GM12872 (cell line): ENCODE measurements around the gene CRELD1.

Source experiments
- CTCF ChIP-seq: IDR thresholded peaks from 3 replicates; pipeline ENCODE4 v1.5.1; 2011; ENCODE audit warnings: low read depth, mild to moderate bottlenecking, low read length, moderate library complexity; ENCODE audit not compliant: insufficient read depth

CRELD1 gene

GRCh38 chr3:9933561-9934234, at the start of gene CRELD1:
CRELD1 (plus strand) TSS chr3:9933834; CDS start chr3:9934439, 605 bp downstream.
- TF ChIP-seq CTCF = no peak

- TF ChIP-seq CTCF = no peak
Observed at GRCh38 chr3:9884555-9885165, 49.0 kb upstream of the CRELD1 start.

GRCh38 chr3:9886328-9886727, 47.3 kb upstream of the CRELD1 start:
- TF ChIP-seq CTCF = no peak

- TF ChIP-seq CTCF = no peak
Observed at GRCh38 chr3:9887480-9887879, 46.2 kb upstream of the CRELD1 start.

- TF ChIP-seq CTCF = no peak
Observed at GRCh38 chr3:9888540-9888939, 45.1 kb upstream of the CRELD1 start.

- no peak for TF ChIP-seq CTCF
Observed at GRCh38 chr3:9889405-9889804, 44.2 kb upstream of the CRELD1 start.

GRCh38 chr3:9890249-9891071, 43.2 kb upstream of the CRELD1 start, which contains the start of gene JAGN1:
JAGN1 (plus strand) TSS chr3:9890610; CDS start chr3:9890723, 113 bp downstream.
- TF ChIP-seq CTCF = no peak
